Muscle layer of duodenum (tissue), 2 donors: ENCODE measurements around the gene DSC2.
"Not testable (repeated sequence)": the region's sequence is repeated elsewhere in the genome, so short reads cannot be mapped to it uniquely, and the experiment has no call there.

Source experiments
- H3K27ac ChIP-seq: one replicate; pipeline ENCODE4 v1.7.0; 2013; ENCODE audit warnings: mild to moderate bottlenecking, low read length
- H3K27me3 ChIP-seq: one replicate; pipeline ENCODE4 v1.7.0; 2013; ENCODE audit warnings: low read depth, mild to moderate bottlenecking, control low read depth, low read length
- H3K36me3 ChIP-seq, 2 donors: one replicate each; pipeline ENCODE4 v1.7.0; 2013; ENCODE audit warnings: low read length in 2 of 2, control low read depth in 1 of 2, mild to moderate bottlenecking in 1 of 2; ENCODE audit not compliant: insufficient read depth in 2 of 2, control insufficient read depth in 1 of 2
- H3K4me1 ChIP-seq, 2 donors: one replicate each; pipeline ENCODE4 v1.7.0; 2013; ENCODE audit warnings: low read length in 2 of 2, mild to moderate bottlenecking in 2 of 2, control low read depth in 1 of 2, moderate library complexity in 1 of 2; ENCODE audit not compliant: insufficient read depth in 2 of 2, control insufficient read depth in 1 of 2
- H3K4me3 ChIP-seq, 2 donors: one replicate each; pipeline ENCODE4 v1.7.0; 2013; ENCODE audit warnings: low read length in 2 of 2, low read depth in 1 of 2, mild to moderate bottlenecking in 1 of 2
- H3K9me3 ChIP-seq, 2 donors: one replicate each; pipeline ENCODE4 v1.7.0; 2013; ENCODE audit warnings: low read length in 2 of 2, control low read depth in 1 of 2, mild to moderate bottlenecking in 1 of 2; ENCODE audit not compliant: control insufficient read depth in 1 of 2
- donor health status: healthy.

The DSC2 gene

DNA sequence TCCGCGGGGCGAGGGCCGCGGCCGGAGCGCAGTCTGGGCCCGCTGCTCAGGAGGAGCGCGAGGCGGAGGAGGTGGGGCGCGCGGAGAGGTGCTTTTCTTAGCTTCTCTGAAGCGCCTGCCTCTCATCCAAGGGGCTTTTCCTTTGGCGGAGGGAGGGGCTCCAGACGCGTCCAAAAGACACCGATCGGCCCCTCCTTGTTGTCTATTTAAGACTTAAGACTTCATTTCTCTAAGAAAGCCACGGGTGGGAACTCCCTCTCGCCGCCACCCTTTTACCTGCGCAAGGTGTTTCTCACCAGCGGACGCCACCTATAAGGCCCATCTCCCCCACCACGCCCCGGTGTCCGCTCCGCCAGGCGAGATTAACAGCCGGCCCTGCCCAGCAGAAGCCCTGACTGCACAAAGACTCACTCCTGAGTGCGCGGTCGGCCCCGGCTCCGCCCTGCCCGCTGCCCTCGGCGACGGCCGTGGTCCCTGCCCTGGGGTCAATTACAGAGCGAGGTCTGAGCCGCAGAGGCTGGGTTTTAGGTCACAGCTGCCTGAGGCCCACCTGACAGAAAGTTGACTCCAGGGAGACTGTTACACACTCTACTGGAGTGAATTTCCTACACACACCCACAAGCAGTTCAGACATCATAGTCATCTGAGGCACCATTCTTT, at the start of gene DSC2:
TSS of gene DSC2 (minus strand) at position 397 of the 660 bp plus-strand sequence. CDS start 450 bp downstream, outside the sequence.
- H3K27ac ChIP-seq, result peak within 1 kb of the TSS; percentile 39

DNA sequence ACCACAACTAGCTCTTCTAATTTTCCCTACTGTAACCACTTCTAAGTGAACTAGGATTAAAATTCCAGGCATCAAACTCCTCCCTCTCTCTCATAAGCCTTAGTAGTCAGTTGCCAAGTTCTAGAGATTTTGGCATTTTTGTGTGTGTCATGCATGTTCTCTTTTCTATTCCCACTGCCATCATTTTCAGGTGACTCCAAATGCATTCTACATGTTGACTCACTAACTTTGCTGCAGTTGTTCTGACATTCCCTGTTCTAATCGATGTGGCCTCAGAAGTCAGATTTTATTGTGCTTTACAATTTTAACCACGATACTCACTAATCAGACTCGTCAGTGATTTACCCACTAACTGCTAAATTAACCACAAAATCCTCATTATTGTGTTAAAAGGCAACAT, 47.1 kb upstream of the DSC2 start:
- no peaks in the 10 kb centered on the region for H3K9me3 ChIP-seq
- no peak overlapping the region for H3K27ac ChIP-seq
- H3K36me3 ChIP-seq, result no peaks in the 10 kb centered on the region
- H3K4me3 ChIP-seq, result no peak overlapping the region
- H3K4me1 ChIP-seq, result no peaks in the 10 kb centered on the region
- H3K27me3 ChIP-seq, result no peaks in the 10 kb centered on the region

More for the DNA sequence above, at the start of gene DSC2:
- Histone ChIP-seq H3K4me1 (peaks cover 0 to 11% of the 10 kb centered on the region in 2 donors), H3K4me3 (peak within 1 kb of the TSS; percentile 55 to 78), H3K36me3 (no peaks in the 10 kb centered on the region), H3K9me3 (no peaks in the 10 kb centered on the region), H3K27me3 (no peaks in the 10 kb centered on the region)

DNA sequence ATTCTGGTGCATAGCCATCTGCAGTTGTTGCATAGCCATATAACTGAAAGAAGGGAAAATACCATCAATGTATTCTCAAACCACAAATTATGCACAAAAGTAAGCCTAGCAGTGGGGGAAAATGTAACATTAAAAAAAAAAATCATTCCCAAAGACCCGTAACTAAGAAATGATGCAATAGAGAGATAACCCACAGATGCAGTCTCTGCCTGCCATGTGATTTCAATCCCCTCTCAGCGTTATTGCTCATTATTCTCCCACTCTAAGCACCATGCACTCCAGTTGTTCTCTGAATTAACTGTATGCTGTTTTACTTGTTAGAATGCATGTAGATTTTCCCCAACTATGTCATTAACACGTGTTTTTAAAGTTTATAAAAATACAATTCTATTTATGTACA, 46.4 kb upstream of the DSC2 start:
- H3K27me3 ChIP-seq, result no peaks in the 10 kb centered on the region
- H3K36me3 ChIP-seq, result no peaks in the 10 kb centered on the region
- no peaks in the 10 kb centered on the region for H3K9me3 ChIP-seq
- H3K4me1 ChIP-seq, result no peaks in the 10 kb centered on the region
- H3K27ac ChIP-seq, result no peak overlapping the region
- H3K4me3 ChIP-seq, result no peak overlapping the region

DNA sequence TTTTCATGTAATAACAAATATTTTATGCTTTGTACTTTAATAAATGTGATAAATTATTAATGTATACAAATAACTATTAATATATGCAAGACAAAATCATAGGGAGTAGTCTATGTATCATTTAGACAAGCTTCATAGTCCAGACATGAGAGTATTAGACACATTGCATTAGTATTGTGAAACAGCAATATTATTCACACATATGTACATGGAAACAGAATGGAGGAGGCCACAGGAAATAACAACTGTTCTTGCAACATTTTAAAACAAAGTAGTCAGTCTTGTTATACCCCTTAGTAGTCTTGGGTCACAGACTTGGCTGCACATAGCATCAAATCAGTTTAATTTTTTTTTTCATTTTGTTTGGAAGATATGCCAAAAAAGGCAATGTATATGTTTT, 44.6 kb upstream of the DSC2 start:
- Histone ChIP-seq H3K4me1 (no peaks in the 10 kb centered on the region), H3K27ac (no peak overlapping the region), H3K4me3 (no peak overlapping the region), H3K27me3 (no peaks in the 10 kb centered on the region), H3K9me3 (no peaks in the 10 kb centered on the region), H3K36me3 (no peaks in the 10 kb centered on the region)

DNA sequence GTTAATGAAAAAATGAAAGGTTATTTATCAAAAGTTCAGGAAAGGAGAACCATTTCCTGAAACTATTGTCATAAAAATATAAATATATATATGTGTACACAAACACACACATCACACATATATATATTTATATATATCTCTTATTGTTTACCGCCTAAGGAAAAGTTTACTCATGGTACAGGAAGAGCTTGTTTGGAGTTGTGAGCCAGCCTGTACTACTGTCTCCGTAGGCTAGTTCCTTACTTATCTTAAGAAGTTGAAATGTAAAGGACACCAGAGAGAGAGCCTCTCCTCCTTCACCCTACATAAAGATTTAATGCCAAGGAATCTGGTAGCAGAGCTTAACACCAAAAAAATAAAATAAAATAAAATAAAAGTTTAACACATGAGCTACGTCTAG, 40.8 kb upstream of the DSC2 start:
- no peak overlapping the region for H3K27ac ChIP-seq
- H3K36me3 ChIP-seq, result no peaks in the 10 kb centered on the region
- no peaks in the 10 kb centered on the region for H3K27me3 ChIP-seq
- no peak overlapping the region for H3K4me3 ChIP-seq
- no peaks in the 10 kb centered on the region for H3K4me1 ChIP-seq
- H3K9me3 ChIP-seq, result no peaks in the 10 kb centered on the region

DNA sequence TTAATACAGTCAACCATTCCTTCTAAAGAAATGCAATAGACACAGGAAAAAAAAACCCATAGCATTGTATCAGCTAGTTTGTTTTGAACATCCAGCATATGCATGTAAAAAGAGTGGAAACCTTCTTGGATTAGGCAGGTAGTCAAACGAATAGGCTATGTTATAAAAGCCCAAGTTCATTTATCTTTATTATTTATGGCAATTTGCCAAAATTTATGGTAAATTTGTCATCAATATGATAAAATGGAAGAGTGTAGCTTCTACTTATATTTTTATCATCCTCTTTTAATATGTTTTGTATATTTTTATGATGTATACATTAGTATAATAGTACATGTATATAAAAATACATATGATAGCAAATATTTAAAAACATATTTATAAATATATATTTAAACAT, 36.5 kb upstream of the DSC2 start:
- Histone ChIP-seq H3K27me3 (no peaks in the 10 kb centered on the region), H3K4me3 (no peak overlapping the region), H3K9me3 (no peaks in the 10 kb centered on the region), H3K27ac (no peak overlapping the region), H3K36me3 (no peaks in the 10 kb centered on the region), H3K4me1 (no peaks in the 10 kb centered on the region)

DNA sequence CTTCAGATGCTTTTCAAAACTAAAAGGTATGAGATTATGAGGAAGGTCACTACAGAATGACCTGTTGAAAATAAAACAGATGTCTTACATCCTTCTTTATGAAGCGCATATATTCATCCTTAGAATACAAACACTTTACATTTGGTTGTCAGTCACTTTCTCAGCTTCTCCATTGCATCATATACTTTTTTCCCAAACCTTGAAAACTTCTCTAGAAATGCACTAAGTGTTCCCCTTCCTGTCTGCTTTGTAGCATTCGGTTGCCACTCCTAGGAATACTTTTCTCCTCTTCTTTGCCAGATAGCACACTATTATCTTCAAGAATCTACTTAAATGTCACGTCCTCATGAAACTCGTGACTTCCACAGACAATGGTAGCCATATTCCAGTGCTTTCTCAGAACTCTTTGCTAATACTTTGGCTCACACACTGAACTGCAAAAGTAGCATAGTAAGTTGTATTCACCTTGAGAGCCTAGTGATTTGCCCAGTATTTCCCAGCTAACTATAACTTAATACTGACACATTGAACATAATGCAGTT, 32.8 kb upstream of the DSC2 start:
- Histone ChIP-seq H3K9me3 (no peaks in the 10 kb centered on the region), H3K27me3 (no peaks in the 10 kb centered on the region), H3K27ac (no peak overlapping the region), H3K4me1 (no peaks in the 10 kb centered on the region), H3K4me3 (no peak overlapping the region), H3K36me3 (no peaks in the 10 kb centered on the region)

DNA sequence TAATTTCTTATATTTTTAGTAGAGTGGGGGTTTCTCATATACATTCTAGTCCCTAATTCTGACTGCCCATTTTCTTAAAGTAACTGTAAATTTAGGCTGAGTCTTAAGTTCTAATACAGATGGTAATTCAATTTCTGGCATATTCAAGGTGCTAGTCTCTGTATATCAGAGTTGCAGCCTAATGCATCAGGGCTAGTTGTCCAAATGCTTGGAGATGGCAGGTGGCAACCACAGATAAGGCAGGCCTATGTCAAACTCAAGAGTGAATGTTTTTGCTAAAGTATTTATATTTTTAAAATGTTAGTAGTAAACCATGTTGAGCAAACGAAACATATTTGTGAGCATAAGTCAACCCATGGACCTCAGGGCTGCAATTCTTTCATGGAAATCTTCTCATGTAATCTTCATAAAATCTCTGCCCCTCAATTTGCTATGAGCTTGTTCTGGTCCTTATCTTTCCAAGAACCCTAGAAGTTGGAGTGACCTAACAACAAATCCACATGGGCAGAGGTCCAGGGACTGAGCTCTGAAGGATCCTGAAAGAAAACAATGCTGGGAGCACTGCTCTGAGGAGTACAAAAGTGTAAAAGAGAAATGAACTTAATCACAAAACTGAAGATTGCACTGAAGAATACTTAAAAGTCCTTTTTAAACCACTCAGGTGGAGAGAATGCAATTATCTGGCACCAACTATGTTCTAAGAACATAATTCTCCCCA, 27.3 kb upstream of the DSC2 start:
- Histone ChIP-seq H3K36me3 (no peaks in the 10 kb centered on the region), H3K9me3 (peaks cover 0 to 2% of the 10 kb centered on the region in 2 donors), H3K4me1 (no peaks in the 10 kb centered on the region), H3K27ac (no peak overlapping the region), H3K27me3 (no peaks in the 10 kb centered on the region), H3K4me3 (no peak overlapping the region)

DNA sequence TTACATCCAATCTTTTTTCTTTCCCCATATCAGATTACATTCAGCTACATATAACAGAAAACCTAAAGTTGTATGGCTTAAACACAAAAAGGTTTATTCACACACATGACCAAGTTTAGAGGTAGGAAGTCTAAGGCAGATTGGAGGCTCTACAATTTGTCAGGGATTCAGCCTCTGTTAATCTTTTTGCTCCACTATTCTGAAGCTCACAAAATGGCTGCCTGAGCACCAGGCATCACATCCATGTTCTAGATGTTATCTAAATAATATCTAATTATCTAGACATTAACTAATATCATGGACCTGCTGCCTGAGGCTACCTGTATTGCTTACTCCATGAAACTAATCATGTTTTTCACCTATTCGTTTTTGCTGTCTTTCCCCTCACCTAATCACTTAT, 23.7 kb upstream of the DSC2 start:
- no peaks in the 10 kb centered on the region for H3K4me1 ChIP-seq

DNA sequence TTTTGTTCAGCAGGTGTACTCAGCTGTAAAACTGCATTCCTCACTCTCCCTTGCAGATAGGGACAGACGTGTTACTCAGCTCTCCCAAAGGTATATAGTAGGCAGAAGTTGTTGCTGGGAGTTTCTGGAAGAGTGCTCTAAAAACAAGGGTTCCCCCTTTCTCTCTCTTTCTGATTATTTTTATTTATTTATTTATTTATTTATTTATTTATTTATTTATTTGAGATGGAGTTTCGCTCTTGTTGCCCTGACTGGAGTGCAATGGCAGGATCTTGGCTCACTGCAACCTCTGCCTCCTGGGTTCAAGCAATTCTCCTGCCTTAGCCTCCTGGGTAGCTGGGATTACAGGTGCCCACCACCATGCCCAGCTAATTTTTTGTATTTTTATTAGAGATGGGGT, 20.9 kb upstream of the DSC2 start:
- H3K36me3 ChIP-seq, H3K9me3 ChIP-seq, H3K27ac ChIP-seq, H3K4me1 ChIP-seq, H3K27me3 ChIP-seq, H3K4me3 ChIP-seq: not testable (repeated sequence)

More for the DNA sequence above, 23.7 kb upstream of the DSC2 start:
- peaks cover 0 to 2% of the 10 kb centered on the region in 2 donors for H3K9me3 ChIP-seq
- H3K27me3 ChIP-seq, result no peaks in the 10 kb centered on the region
- no peak overlapping the region for H3K27ac ChIP-seq
- no peak overlapping the region for H3K4me3 ChIP-seq
- no peaks in the 10 kb centered on the region for H3K36me3 ChIP-seq

DNA sequence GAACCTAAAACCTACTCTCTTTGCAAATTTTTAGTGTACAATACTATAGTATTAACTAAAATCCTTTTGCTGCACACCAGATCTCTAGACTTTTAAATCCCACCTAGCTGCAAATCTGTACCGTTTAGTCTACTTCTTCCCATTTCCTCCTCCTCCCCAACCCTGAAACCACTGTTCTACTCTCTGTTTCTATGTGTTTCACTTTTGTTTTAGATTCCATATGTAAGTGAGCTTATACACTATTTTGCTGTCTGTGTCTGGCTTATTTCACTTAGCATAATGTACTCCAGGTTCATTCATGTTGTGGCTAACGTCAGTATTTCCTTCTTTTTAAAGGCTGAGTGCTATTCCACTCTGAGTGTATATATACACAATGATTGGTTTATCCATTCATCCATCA, 18.4 kb upstream of the DSC2 start:
- Histone ChIP-seq H3K4me1 (no peaks in the 10 kb centered on the region), H3K27me3 (no peaks in the 10 kb centered on the region), H3K36me3 (no peaks in the 10 kb centered on the region), H3K9me3 (peaks cover 0 to 2% of the 10 kb centered on the region in 2 donors), H3K27ac (no peak overlapping the region), H3K4me3 (no peak overlapping the region)
